Esophagus muscularis mucosa (tissue), 4 donors: ENCODE results near the gene ANKRD13B. TPM values are rescaled to one million over a fixed set of nuclear protein-coding genes. Genes with fewer than 3 reads are reported as not detected.
A peak's percentile ranks its signal among the peaks of the same experiment; 100 is the strongest.

Experiments
- DNase-seq: peaks from one replicate; pipeline ENCODE4 v3.0.0-alpha.2; 2017; ENCODE audit errors: extremely low spot score
- H3K27ac ChIP-seq, 4 donors: fragments of 200-600 bp; sonication (generic); replicated peaks in 1 of 4; 1 replicate in 3 of 4; 2 replicates in 1 of 4; pipeline ENCODE4 v1.5.1; 2016 to 2019; ENCODE audit warnings: mild to moderate bottlenecking in 1 of 4
- H3K27me3 ChIP-seq, 4 donors: fragments of 200-600 bp; sonication (generic); one replicate each; pipeline versions ENCODE4 v1.5.1 to v1.6.0; 2016 to 2019
- H3K36me3 ChIP-seq, 4 donors: fragments of 200-600 bp; sonication (generic); one replicate each; pipeline ENCODE4 v1.5.1; 2016 to 2019
- H3K4me1 ChIP-seq, 4 donors: fragments of 200-600 bp; sonication (generic); one replicate each; pipeline ENCODE4 v1.5.1; 2016 to 2019
- H3K4me3 ChIP-seq, 4 donors: fragments of 200-600 bp; sonication (generic); 1 replicate in 2 of 4; 2 replicates in 2 of 4; pipeline ENCODE4 v1.5.1; 2016 to 2019; ENCODE audit warnings: mild to moderate bottlenecking in 4 of 4, moderate library complexity in 1 of 4
- H3K9me3 ChIP-seq, 4 donors: fragments of 200-600 bp; sonication (generic); 1 replicate in 3 of 4; 2 replicates in 1 of 4; pipeline ENCODE4 v1.5.1; 2016 to 2019
- CTCF ChIP-seq, 3 experiments: fragments of 200-600 bp in 2 of 3; fragments of 450-650 bp in 1 of 3; sonication (generic) in 2 of 3; IDR thresholded peaks; one replicate each; pipeline ENCODE4 v1.5.1; 2017 to 2019; ENCODE audit warnings: antibody characterized with exemption in 3 of 3, mild to moderate bottlenecking in 2 of 3, moderate library complexity in 1 of 3
- EP300 ChIP-seq: sonication (generic); formaldehyde crosslinking; IDR thresholded peaks from one replicate; pipeline ENCODE4 v1.6.1; 2017; ENCODE audit warnings: antibody characterized with exemption
- POLR2A ChIP-seq: fragments of 450-650 bp; IDR thresholded peaks from one replicate; pipeline ENCODE4 v1.6.1; 2017; ENCODE audit warnings: antibody characterized with exemption, moderate library complexity, mild to moderate bottlenecking, low read depth
- POLR2AphosphoS5 ChIP-seq, 2 donors: sonication (generic); formaldehyde crosslinking; IDR thresholded peaks; one replicate each; pipeline ENCODE4 v1.6.1; 2017; ENCODE audit warnings: antibody characterized with exemption in 2 of 2
- WGBS: methylation state at CpG from one replicate; pipeline ENCODE4 v1.1.5; 2018; 5-methylcytosine and 5-hydroxymethylcytosine counted together
- intact Hi-C: fragments of 100-400 bp; cut with DNase I; formaldehyde crosslinking; loops from one replicate; pipeline ENCODE4 v1.15.1; 2023
- total RNA-seq, 4 donors: library from RNA; depleted of rRNA; stranded (reverse); fragments of >200 nt; gene quantifications; one replicate each; pipeline versions ENCODE4 v1.1.0 to v1.2.1, GENCODE V29; 2016

Gene ANKRD13B
- total RNA-seq, 4 donors from 2014 or later = 8.0 to 16.1 (median 13.4) TPM

- peak overlapping the region; percentile 75 to 80 (median 78) for H3K27ac ChIP-seq
Observed at GRCh38 chr17:29640413-29640812, 47.5 kb downstream of the ANKRD13B start.

GRCh38 chr17:29640981-29641642 is 48.2 kb downstream of the ANKRD13B start:
- TF ChIP-seq POLR2AphosphoS5 (IDR thresholded peaks at IDR 0.05) = no peak
- no peak for TF ChIP-seq EP300
- no peak for TF ChIP-seq POLR2A
- no peak for TF ChIP-seq CTCF (IDR thresholded peaks at IDR 0.05)
- H3K4me1 ChIP-seq = peaks cover 74 to 77% (median 77%) of the 10 kb centered on the region in 4 donors

More at GRCh38 chr17:29640413-29640812, 47.5 kb downstream of the ANKRD13B start:
- peaks cover 0 to 22% (median 17%) of the 10 kb centered on the region in 4 donors for H3K36me3 ChIP-seq
- H3K4me3 ChIP-seq = no peak overlapping the region
- DNase-seq = no peak
- 21% methylated on average over 2 of the region's 2 CpGs for WGBS
- H3K27me3 ChIP-seq = no peaks in the 10 kb centered on the region
- H3K4me1 ChIP-seq = peaks cover 67 to 70% (median 70%) of the 10 kb centered on the region in 4 donors
- H3K9me3 ChIP-seq = no peaks in the 10 kb centered on the region
- intact Hi-C loops = no loop called here
- TF ChIP-seq EP300 = no peak
- peak in 1 of 2 donors; percentile 27 for TF ChIP-seq POLR2AphosphoS5 (IDR thresholded peaks at IDR 0.05)
- no peak for TF ChIP-seq CTCF (IDR thresholded peaks at IDR 0.05)
- TF ChIP-seq POLR2A = no peak

GRCh38 chr17:29642171-29642611 is 49.3 kb downstream of the ANKRD13B start:
- peaks cover 81 to 87% (median 84%) of the 10 kb centered on the region in 4 donors for H3K4me1 ChIP-seq
- no peaks in the 10 kb centered on the region for H3K9me3 ChIP-seq
- TF ChIP-seq POLR2AphosphoS5 (IDR thresholded peaks at IDR 0.05) (no peak), POLR2A (no peak), CTCF (IDR thresholded peaks at IDR 0.05) (no peak), EP300 (no peak)
- WGBS = 71% methylated on average over 2 of the region's 2 CpGs
- no peak for DNase-seq
- peak overlapping the region; percentile 78 to 85 (median 80) for H3K27ac ChIP-seq
- H3K36me3 ChIP-seq = peaks cover 0 to 9% (median 2%) of the 10 kb centered on the region in 4 donors
- intact Hi-C loops = no loop called here
- H3K4me3 ChIP-seq = no peak overlapping the region
- H3K27me3 ChIP-seq = no peaks in the 10 kb centered on the region

More at GRCh38 chr17:29640981-29641642, 48.2 kb downstream of the ANKRD13B start:
- Histone ChIP-seq H3K27me3 (no peaks in the 10 kb centered on the region), H3K36me3 (peaks cover 0 to 15% (median 10%) of the 10 kb centered on the region in 4 donors), H3K4me3 (no peak overlapping the region), H3K9me3 (no peaks in the 10 kb centered on the region), H3K27ac (peak overlapping the region; percentile 75 to 80 (median 78))
- no peak for DNase-seq
- 61% methylated on average over 7 of the region's 7 CpGs for WGBS
- intact Hi-C loops = no loop called here

- no peaks in the 10 kb centered on the region for H3K9me3 ChIP-seq
- peaks cover 0 to 18% (median 8%) of the 10 kb centered on the region in 4 donors for H3K36me3 ChIP-seq
- no peaks in the 10 kb centered on the region for H3K27me3 ChIP-seq
- peaks cover 79 to 84% (median 81%) of the 10 kb centered on the region in 4 donors for H3K4me1 ChIP-seq
- peak overlapping the region; percentile 78 to 85 (median 80) for H3K27ac ChIP-seq
- no peak overlapping the region for H3K4me3 ChIP-seq
- no peak for TF ChIP-seq EP300
- TF ChIP-seq CTCF (IDR thresholded peaks at IDR 0.05) = no peak
- TF ChIP-seq POLR2A = no peak
- no peak for TF ChIP-seq POLR2AphosphoS5 (IDR thresholded peaks at IDR 0.05)
- no peak for DNase-seq
- WGBS = 85% methylated on average over 1 of the region's 1 CpG
- intact Hi-C loops = no loop called here
Observed at GRCh38 chr17:29643817-29644160, 50.9 kb downstream of the ANKRD13B start.
